ENCODE measurements around the gene PXN. TPM values are rescaled to one million over a fixed set of nuclear protein-coding genes. Genes with fewer than 3 reads are reported as not detected.

Gene PXN
- total and polyA plus RNA-seq, 2 experiments from 2014 or later: 38.4 to 76.0 TPM

DNA sequence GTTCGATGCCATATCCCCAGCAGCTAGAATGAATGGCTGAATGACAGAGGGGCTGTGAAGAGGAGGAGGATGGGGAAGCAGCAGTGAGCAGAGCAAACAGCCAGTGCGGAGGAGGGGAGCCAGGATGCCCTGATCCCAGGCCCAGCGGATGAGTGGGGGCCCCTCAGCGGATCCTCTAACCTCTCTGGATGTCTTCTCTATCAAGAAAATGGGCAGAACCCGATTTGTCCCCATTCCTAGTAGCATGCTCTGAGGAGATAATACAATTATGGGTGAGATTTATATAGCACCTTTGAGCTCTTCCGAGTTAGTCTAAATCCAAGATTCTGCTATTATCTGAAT lies 34.6 kb downstream of the PXN start (continued):
- TF ChIP-seq, protein P1, sequence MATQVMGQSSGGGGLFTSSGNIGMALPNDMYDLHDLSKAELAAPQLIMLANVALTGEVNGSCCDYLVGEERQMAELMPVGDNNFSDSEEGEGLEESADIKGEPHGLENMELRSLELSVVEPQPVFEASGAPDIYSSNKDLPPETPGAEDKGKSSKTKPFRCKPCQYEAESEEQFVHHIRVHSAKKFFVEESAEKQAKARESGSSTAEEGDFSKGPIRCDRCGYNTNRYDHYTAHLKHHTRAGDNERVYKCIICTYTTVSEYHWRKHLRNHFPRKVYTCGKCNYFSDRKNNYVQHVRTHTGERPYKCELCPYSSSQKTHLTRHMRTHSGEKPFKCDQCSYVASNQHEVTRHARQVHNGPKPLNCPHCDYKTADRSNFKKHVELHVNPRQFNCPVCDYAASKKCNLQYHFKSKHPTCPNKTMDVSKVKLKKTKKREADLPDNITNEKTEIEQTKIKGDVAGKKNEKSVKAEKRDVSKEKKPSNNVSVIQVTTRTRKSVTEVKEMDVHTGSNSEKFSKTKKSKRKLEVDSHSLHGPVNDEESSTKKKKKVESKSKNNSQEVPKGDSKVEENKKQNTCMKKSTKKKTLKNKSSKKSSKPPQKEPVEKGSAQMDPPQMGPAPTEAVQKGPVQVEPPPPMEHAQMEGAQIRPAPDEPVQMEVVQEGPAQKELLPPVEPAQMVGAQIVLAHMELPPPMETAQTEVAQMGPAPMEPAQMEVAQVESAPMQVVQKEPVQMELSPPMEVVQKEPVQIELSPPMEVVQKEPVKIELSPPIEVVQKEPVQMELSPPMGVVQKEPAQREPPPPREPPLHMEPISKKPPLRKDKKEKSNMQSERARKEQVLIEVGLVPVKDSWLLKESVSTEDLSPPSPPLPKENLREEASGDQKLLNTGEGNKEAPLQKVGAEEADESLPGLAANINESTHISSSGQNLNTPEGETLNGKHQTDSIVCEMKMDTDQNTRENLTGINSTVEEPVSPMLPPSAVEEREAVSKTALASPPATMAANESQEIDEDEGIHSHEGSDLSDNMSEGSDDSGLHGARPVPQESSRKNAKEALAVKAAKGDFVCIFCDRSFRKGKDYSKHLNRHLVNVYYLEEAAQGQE (IDR thresholded peaks at IDR 0.05; ENCODE audit: unreplicated experiment): no peak

GRCh38 chr12:120230326-120230973 lies 35.1 kb downstream of the PXN start:
- H2AFZ ChIP-seq: no peak overlapping the region
- peaks cover 55% of the 10 kb centered on the region for H3K79me2 ChIP-seq (replicated peaks; ENCODE audit: insufficient read depth)

DNA sequence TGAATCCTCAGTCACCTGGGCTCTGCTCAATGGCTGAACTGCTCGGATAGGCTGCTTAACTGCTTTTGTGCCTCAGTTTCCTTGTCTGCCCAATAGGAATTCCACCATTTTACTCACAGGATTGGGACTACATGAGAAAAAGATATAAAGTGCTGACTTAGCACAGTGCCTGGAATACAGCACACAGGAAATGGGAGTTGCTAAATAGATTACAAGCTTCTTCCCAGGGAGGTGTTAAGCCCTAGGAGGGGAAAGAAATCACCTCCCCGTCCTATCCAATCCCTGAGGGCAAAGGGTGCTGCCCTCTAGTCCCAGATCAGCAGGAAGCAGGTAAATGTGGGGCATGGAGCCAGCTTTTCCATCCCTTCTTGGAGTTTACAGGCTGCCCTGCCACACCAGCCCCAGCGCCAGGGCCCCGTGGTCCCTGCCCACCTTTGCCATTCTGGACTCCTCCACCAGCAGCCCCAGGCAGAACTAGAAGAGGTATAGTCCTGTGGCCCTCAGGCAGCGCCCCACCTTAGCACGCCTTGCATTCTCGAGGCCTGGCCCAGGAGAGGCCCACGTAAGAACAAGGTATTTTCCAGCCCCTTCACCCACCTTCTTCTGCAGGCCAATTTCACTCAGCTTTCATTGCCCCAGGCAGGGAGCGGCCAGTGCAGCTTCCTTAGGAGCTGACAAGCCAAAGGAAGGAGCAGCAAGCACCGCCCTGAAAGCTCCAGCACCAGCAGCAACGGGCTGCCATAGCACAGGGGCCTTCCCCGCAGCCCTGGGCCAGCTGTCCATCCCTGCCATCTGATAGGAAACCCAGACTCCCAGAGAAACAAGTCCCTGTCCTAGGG lies 35.8 kb downstream of the PXN start:
- peak; percentile 50 for DNase-seq (ENCODE audit: low spot score)
- Histone ChIP-seq H3F3A (replicated peaks; ENCODE audit: low read depth) (peaks cover 39% of the 10 kb centered on the region), H2AFZ (no peak overlapping the region), H3K4me1 (ENCODE audit: insufficient read depth) (peaks cover 70% of the 10 kb centered on the region), H3K4me2 (peak overlapping the region; percentile 80), H3K27me3 (ENCODE audit: insufficient read depth) (no peaks in the 10 kb centered on the region), H3K27ac (ENCODE audit: low read depth) (peak overlapping the region; percentile 99), H3K36me3 (ENCODE audit: insufficient read depth) (no peaks in the 10 kb centered on the region), H3K4me3 (peak overlapping the region; percentile 53), H3K9me2 (ENCODE audit: insufficient read depth) (no peaks in the 10 kb centered on the region), H4K20me1 (replicated peaks; ENCODE audit: insufficient read depth) (no peaks in the 10 kb centered on the region; the same call in 1 of the 2 replicates), H3K79me2 (replicated peaks; ENCODE audit: insufficient read depth) (peaks cover 53% of the 10 kb centered on the region)
- peaks cover 92% of the 10 kb centered on the region for H3K4me1 Mint-ChIP-seq
- TF ChIP-seq, protein P2, sequence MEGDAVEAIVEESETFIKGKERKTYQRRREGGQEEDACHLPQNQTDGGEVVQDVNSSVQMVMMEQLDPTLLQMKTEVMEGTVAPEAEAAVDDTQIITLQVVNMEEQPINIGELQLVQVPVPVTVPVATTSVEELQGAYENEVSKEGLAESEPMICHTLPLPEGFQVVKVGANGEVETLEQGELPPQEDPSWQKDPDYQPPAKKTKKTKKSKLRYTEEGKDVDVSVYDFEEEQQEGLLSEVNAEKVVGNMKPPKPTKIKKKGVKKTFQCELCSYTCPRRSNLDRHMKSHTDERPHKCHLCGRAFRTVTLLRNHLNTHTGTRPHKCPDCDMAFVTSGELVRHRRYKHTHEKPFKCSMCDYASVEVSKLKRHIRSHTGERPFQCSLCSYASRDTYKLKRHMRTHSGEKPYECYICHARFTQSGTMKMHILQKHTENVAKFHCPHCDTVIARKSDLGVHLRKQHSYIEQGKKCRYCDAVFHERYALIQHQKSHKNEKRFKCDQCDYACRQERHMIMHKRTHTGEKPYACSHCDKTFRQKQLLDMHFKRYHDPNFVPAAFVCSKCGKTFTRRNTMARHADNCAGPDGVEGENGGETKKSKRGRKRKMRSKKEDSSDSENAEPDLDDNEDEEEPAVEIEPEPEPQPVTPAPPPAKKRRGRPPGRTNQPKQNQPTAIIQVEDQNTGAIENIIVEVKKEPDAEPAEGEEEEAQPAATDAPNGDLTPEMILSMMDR (conservative IDR thresholded peaks at IDR 0.05; ENCODE audit: low read depth in 2 of 2): peak; percentile 17 to 31; a peak in 2 of 4 replicates
- TF ChIP-seq EZH2 (IDR thresholded peaks at IDR 0.05; ENCODE audit: low read depth, unreplicated experiment): no peak
- H3K27ac Mint-ChIP-seq: peak overlapping the region; percentile 99
- H3K4me3 Mint-ChIP-seq: peak overlapping the region; percentile 64
- ATAC-seq: no peak
- peaks cover 15% of the 10 kb centered on the region for H3K36me3 Mint-ChIP-seq (ENCODE audit: low read depth)
- H3K9me3 Mint-ChIP-seq: no peaks in the 10 kb centered on the region
- peaks cover 52% of the 10 kb centered on the region for H3K27me3 Mint-ChIP-seq (ENCODE audit: insufficient read depth, low read depth, poor library complexity)

More at GRCh38 chr12:120230326-120230973, 35.1 kb downstream of the PXN start:
- peak; percentile 33 for ATAC-seq
- no peak for TF ChIP-seq EZH2 (IDR thresholded peaks at IDR 0.05; ENCODE audit: low read depth, unreplicated experiment)
- TF ChIP-seq NANOG (IDR thresholded peaks at IDR 0.05; ENCODE audit: borderline replicate concordance): 0 out of 2 replicates have a peak, but pooled peaks have one; percentile 54
- H3K27me3 ChIP-seq (ENCODE audit: insufficient read depth): no peaks in the 10 kb centered on the region
- H3K9me3 Mint-ChIP-seq: no peaks in the 10 kb centered on the region
- peaks cover 3% of the 10 kb centered on the region for H4K20me1 ChIP-seq (replicated peaks; ENCODE audit: insufficient read depth)
- peak overlapping the region; percentile 99 for H3K27ac ChIP-seq (ENCODE audit: low read depth)
- no peaks in the 10 kb centered on the region for H3K36me3 ChIP-seq (ENCODE audit: insufficient read depth)
- H3K9me2 ChIP-seq (ENCODE audit: insufficient read depth): no peaks in the 10 kb centered on the region
- peak overlapping the region; percentile 99 for H3K27ac Mint-ChIP-seq
- H3F3A ChIP-seq (replicated peaks; ENCODE audit: low read depth): peaks cover 39% of the 10 kb centered on the region
- H3K4me1 ChIP-seq (ENCODE audit: insufficient read depth): peaks cover 77% of the 10 kb centered on the region
- peak overlapping the region; percentile 53 for H3K4me3 ChIP-seq
- peaks cover 94% of the 10 kb centered on the region for H3K4me1 Mint-ChIP-seq
- DNase-seq (ENCODE audit: low spot score): peak; percentile 100
- peak overlapping the region; percentile 55 for H3K4me3 Mint-ChIP-seq
- H3K27me3 Mint-ChIP-seq (ENCODE audit: insufficient read depth, low read depth, poor library complexity): peaks cover 52% of the 10 kb centered on the region
- H3K4me2 ChIP-seq: peak overlapping the region; percentile 80
- peaks cover 11% of the 10 kb centered on the region for H3K36me3 Mint-ChIP-seq (ENCODE audit: low read depth)

Measured in GM23338 (cell line).